GM19463 (cell line): Measurements from ENCODE around the gene SSBP2.

Experiments used
- ATAC-seq: cut with Tn5 transposase; IDR thresholded peaks from one replicate; pipeline ENCODE4 v1.9.1; 2021; ENCODE audit warnings: mild to moderate bottlenecking, moderate library complexity; ENCODE audit not compliant: unreplicated experiment

The SSBP2 gene

GRCh38 chr5:81402192-81402930 lies 348.5 kb downstream of the SSBP2 start:
- ATAC-seq, result no peak

- no peak for ATAC-seq
Observed at GRCh38 chr5:81401266-81401665, 349.6 kb downstream of the SSBP2 start.

GRCh38 chr5:81400375-81400774 lies 350.5 kb downstream of the SSBP2 start:
- no peak for ATAC-seq

GRCh38 chr5:81398741-81399140 lies 352.2 kb downstream of the SSBP2 start:
- no peak for ATAC-seq

GRCh38 chr5:81397176-81397575 lies 353.7 kb downstream of the SSBP2 start:
- ATAC-seq, result no peak

GRCh38 chr5:81395262-81395661 lies 355.6 kb downstream of the SSBP2 start:
- no peak for ATAC-seq

GRCh38 chr5:81393783-81394718 lies 356.8 kb downstream of the SSBP2 start, which contains the start of gene ACOT12:
ACOT12 (minus strand) TSS chr5:81394134; CDS start chr5:81394114, 20 bp downstream.
- ATAC-seq, result no peak

GRCh38 chr5:81393430-81393782 lies 357.5 kb downstream of the SSBP2 start:
- ATAC-seq, result no peak

- no peak for ATAC-seq
Observed at GRCh38 chr5:81389025-81389424, 361.9 kb downstream of the SSBP2 start.

GRCh38 chr5:81388169-81388568 lies 362.7 kb downstream of the SSBP2 start:
- no peak for ATAC-seq

- no peak for ATAC-seq
Observed at GRCh38 chr5:81383867-81384266, 367.0 kb downstream of the SSBP2 start.

- no peak for ATAC-seq
Observed at GRCh38 chr5:81371354-81371876, 379.5 kb downstream of the SSBP2 start.

- no peak for ATAC-seq
Observed at GRCh38 chr5:81370912-81371311, 380.0 kb downstream of the SSBP2 start.

- ATAC-seq, result no peak
Observed at GRCh38 chr5:81365541-81365940, 385.4 kb downstream of the SSBP2 start.

GRCh38 chr5:81363093-81363871 lies 387.6 kb downstream of the SSBP2 start:
- no peak for ATAC-seq
